ENCODE data around the gene GAB3.

DNA sequence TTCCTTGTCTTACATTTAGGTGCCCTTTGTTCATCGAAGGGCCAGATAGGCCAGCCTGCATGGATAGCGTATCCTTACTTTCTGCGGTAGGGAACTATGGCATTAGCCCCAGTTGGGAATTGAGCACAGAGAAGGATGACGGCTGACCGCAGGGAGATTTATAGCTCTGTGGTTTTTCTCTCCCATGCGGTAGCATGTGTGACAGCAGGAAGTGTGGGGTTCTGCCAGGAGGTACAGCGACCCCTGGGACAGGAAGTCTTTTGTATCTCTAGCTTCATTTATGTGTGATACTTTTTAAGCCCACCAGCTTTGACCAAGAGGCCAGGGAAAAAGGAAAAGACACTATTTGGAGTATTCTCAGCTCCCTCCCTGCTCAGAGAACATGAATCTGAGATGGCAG lies 33.1 kb downstream of the GAB3 start:
- TF ChIP-seq, protein P1, sequence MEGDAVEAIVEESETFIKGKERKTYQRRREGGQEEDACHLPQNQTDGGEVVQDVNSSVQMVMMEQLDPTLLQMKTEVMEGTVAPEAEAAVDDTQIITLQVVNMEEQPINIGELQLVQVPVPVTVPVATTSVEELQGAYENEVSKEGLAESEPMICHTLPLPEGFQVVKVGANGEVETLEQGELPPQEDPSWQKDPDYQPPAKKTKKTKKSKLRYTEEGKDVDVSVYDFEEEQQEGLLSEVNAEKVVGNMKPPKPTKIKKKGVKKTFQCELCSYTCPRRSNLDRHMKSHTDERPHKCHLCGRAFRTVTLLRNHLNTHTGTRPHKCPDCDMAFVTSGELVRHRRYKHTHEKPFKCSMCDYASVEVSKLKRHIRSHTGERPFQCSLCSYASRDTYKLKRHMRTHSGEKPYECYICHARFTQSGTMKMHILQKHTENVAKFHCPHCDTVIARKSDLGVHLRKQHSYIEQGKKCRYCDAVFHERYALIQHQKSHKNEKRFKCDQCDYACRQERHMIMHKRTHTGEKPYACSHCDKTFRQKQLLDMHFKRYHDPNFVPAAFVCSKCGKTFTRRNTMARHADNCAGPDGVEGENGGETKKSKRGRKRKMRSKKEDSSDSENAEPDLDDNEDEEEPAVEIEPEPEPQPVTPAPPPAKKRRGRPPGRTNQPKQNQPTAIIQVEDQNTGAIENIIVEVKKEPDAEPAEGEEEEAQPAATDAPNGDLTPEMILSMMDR (IDR thresholded peaks at IDR 0.05; ENCODE audit: low read depth, low read length, missing input control), result no peak
- TF ChIP-seq, protein P2, sequence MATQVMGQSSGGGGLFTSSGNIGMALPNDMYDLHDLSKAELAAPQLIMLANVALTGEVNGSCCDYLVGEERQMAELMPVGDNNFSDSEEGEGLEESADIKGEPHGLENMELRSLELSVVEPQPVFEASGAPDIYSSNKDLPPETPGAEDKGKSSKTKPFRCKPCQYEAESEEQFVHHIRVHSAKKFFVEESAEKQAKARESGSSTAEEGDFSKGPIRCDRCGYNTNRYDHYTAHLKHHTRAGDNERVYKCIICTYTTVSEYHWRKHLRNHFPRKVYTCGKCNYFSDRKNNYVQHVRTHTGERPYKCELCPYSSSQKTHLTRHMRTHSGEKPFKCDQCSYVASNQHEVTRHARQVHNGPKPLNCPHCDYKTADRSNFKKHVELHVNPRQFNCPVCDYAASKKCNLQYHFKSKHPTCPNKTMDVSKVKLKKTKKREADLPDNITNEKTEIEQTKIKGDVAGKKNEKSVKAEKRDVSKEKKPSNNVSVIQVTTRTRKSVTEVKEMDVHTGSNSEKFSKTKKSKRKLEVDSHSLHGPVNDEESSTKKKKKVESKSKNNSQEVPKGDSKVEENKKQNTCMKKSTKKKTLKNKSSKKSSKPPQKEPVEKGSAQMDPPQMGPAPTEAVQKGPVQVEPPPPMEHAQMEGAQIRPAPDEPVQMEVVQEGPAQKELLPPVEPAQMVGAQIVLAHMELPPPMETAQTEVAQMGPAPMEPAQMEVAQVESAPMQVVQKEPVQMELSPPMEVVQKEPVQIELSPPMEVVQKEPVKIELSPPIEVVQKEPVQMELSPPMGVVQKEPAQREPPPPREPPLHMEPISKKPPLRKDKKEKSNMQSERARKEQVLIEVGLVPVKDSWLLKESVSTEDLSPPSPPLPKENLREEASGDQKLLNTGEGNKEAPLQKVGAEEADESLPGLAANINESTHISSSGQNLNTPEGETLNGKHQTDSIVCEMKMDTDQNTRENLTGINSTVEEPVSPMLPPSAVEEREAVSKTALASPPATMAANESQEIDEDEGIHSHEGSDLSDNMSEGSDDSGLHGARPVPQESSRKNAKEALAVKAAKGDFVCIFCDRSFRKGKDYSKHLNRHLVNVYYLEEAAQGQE (IDR thresholded peaks at IDR 0.05), result no peak
- TF ChIP-seq GABPA (IDR thresholded peaks at IDR 0.05 in 1 of 2, conservative IDR thresholded peaks at IDR 0.05 in 1 of 2), result no peak
- no peak for TF ChIP-seq TAF1 (conservative IDR thresholded peaks at IDR 0.05)
- TF ChIP-seq, protein P3, sequence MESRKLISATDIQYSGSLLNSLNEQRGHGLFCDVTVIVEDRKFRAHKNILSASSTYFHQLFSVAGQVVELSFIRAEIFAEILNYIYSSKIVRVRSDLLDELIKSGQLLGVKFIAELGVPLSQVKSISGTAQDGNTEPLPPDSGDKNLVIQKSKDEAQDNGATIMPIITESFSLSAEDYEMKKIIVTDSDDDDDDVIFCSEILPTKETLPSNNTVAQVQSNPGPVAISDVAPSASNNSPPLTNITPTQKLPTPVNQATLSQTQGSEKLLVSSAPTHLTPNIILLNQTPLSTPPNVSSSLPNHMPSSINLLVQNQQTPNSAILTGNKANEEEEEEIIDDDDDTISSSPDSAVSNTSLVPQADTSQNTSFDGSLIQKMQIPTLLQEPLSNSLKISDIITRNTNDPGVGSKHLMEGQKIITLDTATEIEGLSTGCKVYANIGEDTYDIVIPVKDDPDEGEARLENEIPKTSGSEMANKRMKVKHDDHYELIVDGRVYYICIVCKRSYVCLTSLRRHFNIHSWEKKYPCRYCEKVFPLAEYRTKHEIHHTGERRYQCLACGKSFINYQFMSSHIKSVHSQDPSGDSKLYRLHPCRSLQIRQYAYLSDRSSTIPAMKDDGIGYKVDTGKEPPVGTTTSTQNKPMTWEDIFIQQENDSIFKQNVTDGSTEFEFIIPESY (IDR thresholded peaks at IDR 0.05), result no peak
- TF ChIP-seq JUND (IDR thresholded peaks at IDR 0.05), result no peak
- TF ChIP-seq RXRA (IDR thresholded peaks at IDR 0.05), result no peak
- no peak for TF ChIP-seq YY1 (IDR thresholded peaks at IDR 0.05)
- TF ChIP-seq MAX (IDR thresholded peaks at IDR 0.05), result no peak
